ENCODE data around the gene SPTBN4. TPM values are rescaled to one million over a fixed set of nuclear protein-coding genes. Genes with fewer than 3 reads are reported as not detected.

The SPTBN4 gene
- total and polyA plus RNA-seq, 2 donors (not counting 1 experiment from before 2014, with no cell fraction given): 0.03 to 0.67 TPM

DNA sequence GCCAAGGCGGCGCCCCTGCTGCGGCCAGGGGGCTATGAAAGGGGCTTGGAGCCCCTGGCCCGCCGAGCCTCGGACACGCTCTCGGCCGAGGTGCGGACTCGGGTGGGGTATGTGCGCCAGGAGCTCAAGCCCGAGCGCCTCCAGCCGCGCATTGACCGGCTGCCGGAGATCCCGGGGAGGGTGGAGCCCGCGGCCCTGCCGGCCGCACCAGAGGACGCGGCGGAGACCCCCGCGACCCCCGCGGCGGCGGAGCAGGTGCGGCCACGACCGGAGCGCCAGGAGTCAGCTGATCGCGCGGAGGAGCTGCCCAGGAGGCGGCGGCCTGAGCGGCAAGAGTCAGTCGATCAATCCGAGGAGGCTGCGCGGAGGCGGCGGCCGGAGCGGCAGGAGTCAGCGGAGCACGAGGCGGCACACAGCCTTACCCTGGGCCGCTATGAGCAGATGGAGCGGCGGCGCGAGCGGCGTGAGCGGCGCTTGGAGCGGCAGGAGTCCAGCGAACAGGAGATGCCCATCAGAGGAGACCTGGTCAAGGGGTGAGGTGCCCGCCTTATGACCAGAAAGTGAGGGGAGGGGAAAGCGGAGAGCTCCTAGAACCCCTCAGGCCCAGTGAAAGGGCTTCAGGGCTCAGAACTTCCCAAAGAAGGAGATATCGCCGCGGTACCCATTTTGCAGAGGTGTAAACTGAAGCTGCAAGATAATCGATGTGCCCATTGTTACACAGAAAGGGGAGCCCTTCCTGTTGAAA, 101.1 kb downstream of the SPTBN4 start:
- Histone ChIP-seq H3K4me2 (replicated peaks; ENCODE audit: low read depth, low read length, poor library complexity, severe bottlenecking) (peak overlapping the region; percentile 79), H2AFZ (ENCODE audit: insufficient read depth, low read depth, low read length, poor library complexity, severe bottlenecking) (peak overlapping the region; percentile 74), H3K4me3 (ENCODE audit: control extremely low read depth in 1 of 5, extremely low read depth in 1 of 5, insufficient read depth in 1 of 5, low read depth in 2 of 5, low read length in 4 of 5) (peak overlapping the region in 3 of 5 experiments; percentile 33 to 48 (median 34)), H3K27ac (ENCODE audit: low read length in 2 of 2) (no peak overlapping the region), H4K20me1 (ENCODE audit: control insufficient read depth, insufficient read depth, low read length, poor library complexity, severe bottlenecking) (no peaks in the 10 kb centered on the region), H3K79me2 (ENCODE audit: control insufficient read depth, insufficient read depth, low read length) (no peaks in the 10 kb centered on the region), H3K9me3 (ENCODE audit: control extremely low read depth in 1 of 3, control insufficient read depth in 2 of 3, insufficient read depth in 1 of 3, low read length in 2 of 3) (peaks cover 0 to 8% (median 0%) of the 10 kb centered on the region in 3 donors), H3K36me3 (replicated peaks in 1 of 2; ENCODE audit: control extremely low read depth in 1 of 2, control insufficient read depth in 1 of 2, extremely low read depth in 1 of 2, insufficient read depth in 2 of 2, low read length in 1 of 2) (no peaks in the 10 kb centered on the region), H3K9ac (ENCODE audit: low read length) (peak overlapping the region; percentile 41), H3K27me3 (replicated peaks in 1 of 4; ENCODE audit: control extremely low read depth in 1 of 4, control insufficient read depth in 3 of 4, insufficient read depth in 4 of 4, low read length in 3 of 4) (peaks cover 0 to 44% (median 25%) of the 10 kb centered on the region in 4 experiments), H3K4me1 (ENCODE audit: control insufficient read depth in 2 of 2, insufficient read depth in 2 of 2, low read length in 2 of 2) (peaks cover 24 to 27% of the 10 kb centered on the region in 2 donors)
- no peak for ATAC-seq (ENCODE audit: low read depth)
- Mint-ChIP-seq H3K9me3 (ENCODE audit: insufficient read depth) (no peaks in the 10 kb centered on the region), H3K27ac (peak overlapping the region; percentile 20), H3K4me1 (peaks cover 17% of the 10 kb centered on the region), H3K27me3 (peaks cover 14% of the 10 kb centered on the region), H3K4me3 (peak overlapping the region; percentile 56)
- 15% methylated on average over 69 of the region's 70 CpGs for whole genome bisulfite sequencing (ENCODE audit: insufficient coverage)
- intact Hi-C loops (cut with micrococcal nuclease): no loop called here
- ChIA-PET CTCF (interaction anchor here (1.0 to 1.1 kb wide), 2 partner anchors 26 to 66 kb away, joined by 3 read pairs; no protein-coding TSS in a partner anchor), POLR2A (no interaction called here)
- TF ChIP-seq, protein P1, sequence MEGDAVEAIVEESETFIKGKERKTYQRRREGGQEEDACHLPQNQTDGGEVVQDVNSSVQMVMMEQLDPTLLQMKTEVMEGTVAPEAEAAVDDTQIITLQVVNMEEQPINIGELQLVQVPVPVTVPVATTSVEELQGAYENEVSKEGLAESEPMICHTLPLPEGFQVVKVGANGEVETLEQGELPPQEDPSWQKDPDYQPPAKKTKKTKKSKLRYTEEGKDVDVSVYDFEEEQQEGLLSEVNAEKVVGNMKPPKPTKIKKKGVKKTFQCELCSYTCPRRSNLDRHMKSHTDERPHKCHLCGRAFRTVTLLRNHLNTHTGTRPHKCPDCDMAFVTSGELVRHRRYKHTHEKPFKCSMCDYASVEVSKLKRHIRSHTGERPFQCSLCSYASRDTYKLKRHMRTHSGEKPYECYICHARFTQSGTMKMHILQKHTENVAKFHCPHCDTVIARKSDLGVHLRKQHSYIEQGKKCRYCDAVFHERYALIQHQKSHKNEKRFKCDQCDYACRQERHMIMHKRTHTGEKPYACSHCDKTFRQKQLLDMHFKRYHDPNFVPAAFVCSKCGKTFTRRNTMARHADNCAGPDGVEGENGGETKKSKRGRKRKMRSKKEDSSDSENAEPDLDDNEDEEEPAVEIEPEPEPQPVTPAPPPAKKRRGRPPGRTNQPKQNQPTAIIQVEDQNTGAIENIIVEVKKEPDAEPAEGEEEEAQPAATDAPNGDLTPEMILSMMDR (IDR thresholded peaks at IDR 0.05): no peak
- peak; percentile 46 for TF ChIP-seq EZH2 (IDR thresholded peaks at IDR 0.05; ENCODE audit: borderline replicate concordance, insufficient read depth, low read depth, low read length, poor library complexity, severe bottlenecking)
- DNase-seq: peak; percentile 44

All from B cell (primary cell).